Measurements from ENCODE around the gene AREG.

Gene AREG

GRCh38 chr4:74463123-74463522 lies 18.2 kb downstream of the AREG start:
- no peak for DNase-seq (ENCODE audit: low read depth in 3 of 3)

GRCh38 chr4:74464291-74464690 lies 19.4 kb downstream of the AREG start:
- DNase-seq (ENCODE audit: low read depth in 3 of 3), result no peak

GRCh38 chr4:74466242-74466641 lies 21.3 kb downstream of the AREG start:
- no peak for DNase-seq (ENCODE audit: low read depth in 3 of 3)

DNA sequence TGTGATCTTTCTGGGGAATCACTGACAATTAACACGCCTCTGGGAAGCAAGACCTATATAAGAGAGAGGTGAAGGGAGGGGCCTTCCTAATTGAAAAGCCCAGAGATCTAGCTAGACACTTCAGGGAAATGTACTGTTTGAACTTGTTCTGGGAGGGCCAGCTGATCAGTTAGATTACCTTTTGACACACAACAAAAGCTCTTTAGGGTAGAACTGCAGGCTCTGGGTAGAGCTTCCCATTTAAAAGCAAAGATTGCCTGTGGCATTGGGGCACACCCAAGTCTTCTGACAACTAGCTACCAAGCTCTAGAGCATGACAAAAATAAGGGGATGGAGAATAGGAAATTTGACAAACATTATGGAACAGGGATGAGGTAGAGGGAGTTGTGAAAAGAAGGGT lies 26.3 kb downstream of the AREG start:
- DNase-seq (ENCODE audit: low read depth in 3 of 3), result no peak

GRCh38 chr4:74473155-74473811 lies 28.3 kb downstream of the AREG start:
- no peak for DNase-seq (ENCODE audit: low read depth in 3 of 3)

- no peak for DNase-seq (ENCODE audit: low read depth in 3 of 3)
These were observed 29.6 kb downstream of the AREG start for GRCh38 chr4:74474345-74475090.

- no peak for DNase-seq (ENCODE audit: low read depth in 3 of 3)
These were observed 30.3 kb downstream of the AREG start for GRCh38 chr4:74475091-74475800.

DNA sequence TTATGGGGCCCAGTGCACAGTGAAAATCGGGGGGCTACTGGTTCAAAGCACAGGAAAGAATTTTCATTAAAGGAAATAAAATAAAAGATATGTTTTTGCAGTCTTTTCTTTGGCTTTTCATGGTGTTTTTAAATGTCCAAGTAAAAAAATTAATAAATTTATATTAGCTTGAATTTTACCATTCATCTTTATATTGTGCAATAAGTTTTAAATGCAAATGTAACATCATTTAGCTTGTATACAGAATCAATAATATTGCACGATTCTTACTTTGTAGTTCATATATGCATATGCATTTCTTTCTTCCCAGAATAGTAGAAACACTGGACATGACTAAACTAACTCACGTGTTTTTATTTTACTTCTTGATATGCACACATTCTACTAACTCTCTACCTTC lies 31.0 kb downstream of the AREG start:
- no peak for DNase-seq (ENCODE audit: low read depth in 3 of 3)

GRCh38 chr4:74479009-74479408 lies 34.1 kb downstream of the AREG start:
- no peak for DNase-seq (ENCODE audit: low read depth in 3 of 3)

- DNase-seq (ENCODE audit: low read depth in 3 of 3), result no peak
These were observed 35.3 kb downstream of the AREG start for GRCh38 chr4:74480267-74480666.

GRCh38 chr4:74481891-74482609 lies 37.1 kb downstream of the AREG start:
- DNase-seq (ENCODE audit: low read depth in 3 of 3), result no peak

GRCh38 chr4:74483226-74483911 lies 38.4 kb downstream of the AREG start:
- DNase-seq (ENCODE audit: low read depth in 3 of 3), result no peak

GRCh38 chr4:74486905-74487304 lies 42.0 kb downstream of the AREG start:
- no peak for DNase-seq (ENCODE audit: low read depth in 3 of 3)

GRCh38 chr4:74487771-74488170 lies 42.8 kb downstream of the AREG start:
- no peak for DNase-seq (ENCODE audit: low read depth in 3 of 3)

DNA sequence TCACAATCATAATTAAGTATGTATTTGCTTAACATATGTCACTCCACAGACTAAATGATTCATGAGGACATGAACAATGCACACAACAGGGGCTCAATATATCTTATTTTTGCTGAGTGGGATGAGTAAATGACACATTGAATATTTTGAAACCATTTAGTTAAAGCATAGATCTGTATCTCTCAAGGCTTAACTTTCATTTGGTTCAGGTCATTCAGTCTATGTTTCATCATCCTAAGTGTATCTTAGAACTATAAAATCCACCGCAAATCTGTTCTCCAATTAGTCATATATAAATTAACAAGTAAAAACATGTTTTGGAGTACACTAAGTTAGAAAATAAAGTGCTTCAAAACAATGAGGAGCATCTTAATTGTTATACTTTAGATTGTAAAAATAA lies 45.8 kb downstream of the AREG start:
- no peak for DNase-seq (ENCODE audit: low read depth in 3 of 3)

DNA sequence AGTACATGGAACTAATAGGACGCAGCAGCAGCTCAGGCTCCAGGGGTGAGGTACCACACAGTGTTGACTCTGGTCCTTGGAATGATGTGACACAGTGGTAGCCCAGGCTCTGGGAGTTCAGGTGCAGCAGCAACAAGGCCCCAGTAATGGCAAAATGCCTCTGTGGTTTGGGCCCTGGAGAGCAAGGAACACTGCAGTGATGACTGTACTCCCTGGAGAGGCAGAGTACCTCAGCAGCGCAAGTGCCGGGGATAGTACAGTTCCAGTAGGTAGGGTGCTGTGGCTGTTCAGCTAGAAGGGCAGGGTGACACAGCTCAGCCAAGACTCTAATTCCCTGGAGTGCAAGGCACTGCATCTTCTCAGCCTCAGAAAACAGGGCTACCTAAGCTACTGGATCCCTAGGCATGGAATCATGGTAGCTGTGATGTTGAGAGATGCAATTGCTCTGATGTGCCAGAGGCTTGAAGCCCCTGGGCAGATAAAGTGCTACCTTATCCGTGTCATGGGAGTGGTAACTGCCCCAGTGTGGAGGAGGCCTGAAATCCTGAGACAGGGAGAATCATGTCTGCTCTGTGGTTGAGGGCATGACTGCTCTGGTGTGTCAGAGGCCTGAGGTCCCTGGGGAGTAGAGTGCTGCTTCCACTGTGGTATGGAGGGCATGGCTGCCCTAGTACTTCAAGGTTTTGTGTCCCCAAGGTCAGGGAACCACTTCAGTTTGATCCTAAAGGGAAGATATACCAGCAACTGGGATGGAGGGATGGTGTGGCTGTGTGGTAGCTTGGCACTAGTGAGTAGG lies 55.2 kb downstream of the AREG start:
- no peak for DNase-seq (ENCODE audit: low read depth in 3 of 3)

DNA sequence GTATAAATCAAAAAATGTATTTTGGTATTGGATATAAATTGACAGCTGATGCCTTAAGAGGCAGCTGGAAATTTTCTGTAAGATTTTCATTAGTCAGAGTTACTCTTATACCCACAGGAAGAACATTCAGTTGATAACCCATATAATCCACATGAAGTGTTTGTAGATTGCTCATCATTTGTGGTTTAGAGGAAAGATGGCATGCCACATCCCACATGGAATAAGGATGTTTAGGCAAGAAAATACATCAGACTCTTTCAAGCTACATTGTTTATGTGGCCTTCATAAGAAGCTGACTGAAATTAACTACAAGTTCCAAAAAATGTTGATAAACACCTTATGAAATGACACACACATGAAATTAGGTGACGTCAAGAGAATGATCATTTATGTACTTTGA lies 56.6 kb downstream of the AREG start:
- no peak for DNase-seq (ENCODE audit: low read depth in 3 of 3)

DNA sequence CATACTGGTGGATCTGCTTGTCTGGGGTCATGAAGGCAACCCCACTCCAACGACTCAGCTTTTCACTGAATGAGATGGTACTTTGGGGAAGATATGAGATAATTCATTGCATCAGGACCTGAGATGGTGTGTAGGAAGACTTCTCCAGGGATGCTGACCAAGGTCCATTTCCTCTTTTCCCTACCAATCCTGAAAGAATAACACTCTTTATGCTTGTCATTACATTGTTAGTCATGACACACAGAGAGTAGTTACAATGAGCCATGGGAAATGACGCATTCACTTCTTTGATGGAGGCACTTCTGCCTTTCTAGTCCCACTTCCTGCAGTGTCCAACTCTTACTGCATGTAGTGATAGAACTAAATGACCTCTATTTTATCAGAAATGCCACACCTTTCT lies 58.6 kb downstream of the AREG start:
- DNase-seq (ENCODE audit: low read depth in 3 of 3), result no peak

- no peak for DNase-seq (ENCODE audit: low read depth in 3 of 3)
These were observed 59.3 kb downstream of the AREG start for GRCh38 chr4:74504212-74504611.

Data from stimulated activated CD4-positive, alpha-beta T cell treated with anti-CD3 and anti-CD28 coated beads, TNF-alpha, amount 100 ng/mL, for 4 hours (primary cell).